ENCODE results near the gene HSD3B7.

The HSD3B7 gene

GRCh38 chr16:30954993-30955392, 30.0 kb upstream of the HSD3B7 start:
- ATAC-seq (ENCODE audit: insufficient read depth, low read depth) (no peak), DNase-seq (no peak)
- Histone ChIP-seq H3K4me2 (ENCODE audit: insufficient read depth, low read length) (no peak overlapping the region), H3K27me3 (ENCODE audit: insufficient read depth, low read length, poor library complexity) (no peaks in the 10 kb centered on the region), H3K36me3 (ENCODE audit: insufficient read depth, low read length) (peaks cover 15% of the 10 kb centered on the region), H2AFZ (ENCODE audit: low read depth, low read length) (no peak overlapping the region), H3K9me3 (ENCODE audit: insufficient read depth, low read length, severe bottlenecking) (no peaks in the 10 kb centered on the region), H3K4me1 (ENCODE audit: insufficient read depth, low read length) (peaks cover 40% of the 10 kb centered on the region), H3K4me3 (ENCODE audit: low read depth in 1 of 2, low read length in 2 of 2) (no peak overlapping the region), H3K9ac (ENCODE audit: low read depth, low read length) (peak overlapping the region; percentile 8; the same call in 1 of the 2 replicates), H4K20me1 (ENCODE audit: insufficient read depth, low read length) (peaks cover 12% of the 10 kb centered on the region), H3K27ac (ENCODE audit: low read length) (no peak overlapping the region), H3K79me2 (ENCODE audit: insufficient read depth, low read length) (peaks cover 25% of the 10 kb centered on the region)
- no peak for TF ChIP-seq EZH2 (IDR thresholded peaks at IDR 0.05; ENCODE audit: borderline replicate concordance, low read depth, low read length, severe bottlenecking)
- TF ChIP-seq CTCF (IDR thresholded peaks at IDR 0.05; ENCODE audit: borderline replicate concordance, extremely low read depth, low read length, poor library complexity, severe bottlenecking) = no peak

GRCh38 chr16:30956601-30957455, 28.2 kb upstream of the HSD3B7 start:
- H3K79me2 ChIP-seq (ENCODE audit: insufficient read depth, low read length) = peaks cover 30% of the 10 kb centered on the region
- H4K20me1 ChIP-seq (ENCODE audit: insufficient read depth, low read length) = peaks cover 20% of the 10 kb centered on the region
- peaks cover 33% of the 10 kb centered on the region for H3K36me3 ChIP-seq (ENCODE audit: insufficient read depth, low read length)
- DNase-seq (peak; percentile 89), ATAC-seq (ENCODE audit: insufficient read depth, low read depth) (peak; percentile 77)
- no peaks in the 10 kb centered on the region for H3K9me3 ChIP-seq (ENCODE audit: insufficient read depth, low read length, severe bottlenecking)
- peak overlapping the region; percentile 97 for H3K27ac ChIP-seq (ENCODE audit: low read length)
- H3K4me2 ChIP-seq (ENCODE audit: insufficient read depth, low read length) = peak overlapping the region; percentile 99
- H3K27me3 ChIP-seq (ENCODE audit: insufficient read depth, low read length, poor library complexity) = no peaks in the 10 kb centered on the region
- no peak for TF ChIP-seq EZH2 (IDR thresholded peaks at IDR 0.05; ENCODE audit: borderline replicate concordance, low read depth, low read length, severe bottlenecking)
- TF ChIP-seq CTCF (IDR thresholded peaks at IDR 0.05; ENCODE audit: borderline replicate concordance, extremely low read depth, low read length, poor library complexity, severe bottlenecking) = peak; percentile 48
- peak overlapping the region; percentile 96 for H3K9ac ChIP-seq (ENCODE audit: low read depth, low read length)
- peaks cover 36% of the 10 kb centered on the region for H3K4me1 ChIP-seq (ENCODE audit: insufficient read depth, low read length)
- peak overlapping the region; percentile 59 to 72 for H3K4me3 ChIP-seq (ENCODE audit: low read depth in 1 of 2, low read length in 2 of 2)
- H2AFZ ChIP-seq (ENCODE audit: low read depth, low read length) = peak overlapping the region; percentile 97

GRCh38 chr16:30957456-30958174, 27.4 kb upstream of the HSD3B7 start, which contains the start of gene SETD1A:
TSS of gene SETD1A (plus strand) at chr16:30957754. CDS start at chr16:30958732, 978 bp downstream.
- TF ChIP-seq EZH2 (IDR thresholded peaks at IDR 0.05; ENCODE audit: borderline replicate concordance, low read depth, low read length, severe bottlenecking) (no peak), CTCF (IDR thresholded peaks at IDR 0.05; ENCODE audit: borderline replicate concordance, extremely low read depth, low read length, poor library complexity, severe bottlenecking) (no peak)
- ATAC-seq (ENCODE audit: insufficient read depth, low read depth) (peak; percentile 84), DNase-seq (peak; percentile 97)
- peaks cover 41% of the 10 kb centered on the region for H3K36me3 ChIP-seq (ENCODE audit: insufficient read depth, low read length)
- peaks cover 20% of the 10 kb centered on the region for H4K20me1 ChIP-seq (ENCODE audit: insufficient read depth, low read length)
- peak within 1 kb of the TSS; percentile 97 for H2AFZ ChIP-seq (ENCODE audit: low read depth, low read length)
- peak within 1 kb of the TSS; percentile 59 to 72 for H3K4me3 ChIP-seq (ENCODE audit: low read depth in 1 of 2, low read length in 2 of 2)
- H3K9ac ChIP-seq (ENCODE audit: low read depth, low read length) = peak within 1 kb of the TSS; percentile 96
- H3K4me2 ChIP-seq (ENCODE audit: insufficient read depth, low read length) = peak within 1 kb of the TSS; percentile 99
- H3K79me2 ChIP-seq (ENCODE audit: insufficient read depth, low read length) = peaks cover 30% of the 10 kb centered on the region
- H3K4me1 ChIP-seq (ENCODE audit: insufficient read depth, low read length) = peaks cover 36% of the 10 kb centered on the region
- H3K9me3 ChIP-seq (ENCODE audit: insufficient read depth, low read length, severe bottlenecking) = no peaks in the 10 kb centered on the region
- H3K27me3 ChIP-seq (ENCODE audit: insufficient read depth, low read length, poor library complexity) = no peaks in the 10 kb centered on the region
- peak within 1 kb of the TSS; percentile 97 for H3K27ac ChIP-seq (ENCODE audit: low read length)
